ENCODE data around the gene CYP4F11. TPM values are rescaled to one million over a fixed set of nuclear protein-coding genes. Genes with fewer than 3 reads are reported as not detected.

CYP4F11 gene, protein sequence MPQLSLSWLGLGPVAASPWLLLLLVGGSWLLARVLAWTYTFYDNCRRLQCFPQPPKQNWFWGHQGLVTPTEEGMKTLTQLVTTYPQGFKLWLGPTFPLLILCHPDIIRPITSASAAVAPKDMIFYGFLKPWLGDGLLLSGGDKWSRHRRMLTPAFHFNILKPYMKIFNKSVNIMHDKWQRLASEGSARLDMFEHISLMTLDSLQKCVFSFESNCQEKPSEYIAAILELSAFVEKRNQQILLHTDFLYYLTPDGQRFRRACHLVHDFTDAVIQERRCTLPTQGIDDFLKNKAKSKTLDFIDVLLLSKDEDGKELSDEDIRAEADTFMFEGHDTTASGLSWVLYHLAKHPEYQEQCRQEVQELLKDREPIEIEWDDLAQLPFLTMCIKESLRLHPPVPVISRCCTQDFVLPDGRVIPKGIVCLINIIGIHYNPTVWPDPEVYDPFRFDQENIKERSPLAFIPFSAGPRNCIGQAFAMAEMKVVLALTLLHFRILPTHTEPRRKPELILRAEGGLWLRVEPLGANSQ
- total RNA-seq, result not detected in 2 replicates

DNA sequence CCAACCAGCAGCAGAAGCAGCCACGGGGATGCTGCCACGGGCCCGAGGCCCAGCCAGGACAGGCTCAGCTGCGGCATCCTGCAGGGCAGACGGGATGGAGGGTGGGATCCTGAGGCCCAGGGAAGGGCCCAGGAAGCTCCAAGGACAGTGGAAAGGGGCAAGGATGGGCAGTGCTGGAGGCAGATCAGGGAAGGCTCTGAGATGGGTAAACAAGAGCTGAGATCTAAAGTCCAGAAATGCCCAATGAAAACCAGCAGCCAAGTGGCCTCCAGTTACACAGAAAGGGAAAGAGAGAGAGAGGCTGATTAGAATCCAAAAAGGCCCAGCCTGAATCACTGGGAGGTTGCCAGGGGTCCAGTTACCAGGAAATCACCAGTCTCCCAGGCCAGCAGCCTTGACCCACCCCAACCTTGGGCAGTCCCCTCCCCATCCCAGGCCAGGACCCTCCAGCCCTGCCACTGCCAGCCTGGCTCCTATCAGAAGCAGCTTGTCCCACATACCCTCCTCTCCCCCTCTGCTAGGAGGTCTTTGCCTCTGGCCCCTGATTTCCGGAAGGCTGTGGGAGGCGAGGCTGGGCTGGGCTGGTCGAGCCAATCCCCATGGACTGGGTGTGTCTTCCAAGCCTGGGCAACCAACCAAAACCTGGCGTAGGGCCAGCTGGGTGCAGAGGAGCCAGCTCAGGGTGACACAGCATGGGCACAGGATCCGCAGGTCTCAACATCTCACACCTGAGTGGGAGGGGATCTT lies at the start of gene CYP4F11:
Gene CYP4F11, minus strand, starts transcription at position 198 of the 747 bp plus-strand sequence. Its CDS starts 121 bp downstream, at position 77.

DNA sequence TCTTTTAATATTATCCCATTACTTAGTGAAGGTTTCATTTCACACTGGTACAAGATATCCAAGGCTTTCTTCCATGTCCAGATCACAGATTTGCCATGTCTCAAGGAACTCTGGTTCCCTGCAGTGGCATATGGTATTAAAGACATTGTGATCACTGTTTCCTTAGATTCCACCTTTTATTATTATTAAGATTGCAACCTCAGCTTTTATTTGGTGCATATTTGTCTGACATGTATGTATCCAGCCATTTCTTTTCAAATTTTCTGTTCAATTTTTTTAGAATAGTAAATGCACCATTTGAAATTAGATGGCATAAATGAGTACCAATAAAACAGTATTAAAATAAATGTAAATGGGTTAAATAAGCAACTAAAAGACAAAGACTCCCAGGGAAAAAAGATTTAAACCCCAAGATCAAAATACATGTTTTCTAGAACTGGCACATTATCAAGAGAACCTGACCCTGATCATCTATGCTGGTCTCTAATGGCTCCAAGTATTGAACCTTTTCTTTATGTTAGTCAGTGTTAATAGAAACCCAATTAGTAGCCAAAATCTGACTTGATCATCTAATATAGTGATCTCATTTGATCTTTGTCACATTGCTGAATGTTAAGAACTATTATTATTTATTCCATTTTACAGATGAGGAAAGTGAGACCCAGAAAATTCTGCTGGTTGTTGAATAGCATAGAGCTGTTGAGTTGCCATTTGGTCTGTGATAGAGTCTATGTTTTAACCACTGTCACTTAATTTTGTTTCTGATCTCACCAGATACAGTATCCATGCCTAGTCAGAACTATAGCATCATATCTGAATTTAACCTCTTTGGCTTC lies 14.1 kb upstream of the CYP4F11 start, which contains the start of gene OR10H4:
Gene OR10H4, plus strand, starts transcription at position 786 of the 836 bp plus-strand sequence. Its CDS starts 0 bp downstream, at position 786.

GRCh38 chr19:15897738-15898276 lies 36.5 kb downstream of the CYP4F11 start, which contains the start of gene CYP4F2:
CYP4F2 (minus strand) TSS chr19:15898074; CDS start chr19:15897611, 463 bp downstream.

Other genes starting within 250 kb of the CYP4F11 start
- not detected in 2 replicates for gene OR10H2, start 206.5 kb downstream of the CYP4F11 start, total RNA-seq
- not detected in 2 replicates for gene OR10H3, start 196.5 kb downstream of the CYP4F11 start, total RNA-seq
- not detected in 2 replicates for gene OR10H5, start 146.9 kb downstream of the CYP4F11 start, total RNA-seq
- not detected in 2 replicates for gene OR10H1, start 118.9 kb downstream of the CYP4F11 start, total RNA-seq
- under 0.01 TPM in 1 of 2 replicates, not detected in the other for gene CYP4F2, start 36.5 kb downstream of the CYP4F11 start, total RNA-seq
- not detected in 2 replicates for gene OR10H4, start 14.5 kb upstream of the CYP4F11 start, total RNA-seq
- 402 and 772 TPM in 2 replicates for gene TPM4, start 142.0 kb upstream of the CYP4F11 start, total RNA-seq
- 92.8 and 136 TPM in 2 replicates for gene RAB8A, start 177.4 kb upstream of the CYP4F11 start, total RNA-seq
- gene HSH2D, start 209.2 kb upstream of the CYP4F11 start, total RNA-seq, result not detected in 2 replicates
- gene CIB3, start 239.0 kb upstream of the CYP4F11 start, total RNA-seq, result not detected in 2 replicates